ENCODE results near the gene COMMD3.
"Not testable (repeated sequence)": the region's sequence is repeated elsewhere in the genome, so short reads cannot be mapped to it uniquely, and the experiment has no call there.

COMMD3 gene

DNA sequence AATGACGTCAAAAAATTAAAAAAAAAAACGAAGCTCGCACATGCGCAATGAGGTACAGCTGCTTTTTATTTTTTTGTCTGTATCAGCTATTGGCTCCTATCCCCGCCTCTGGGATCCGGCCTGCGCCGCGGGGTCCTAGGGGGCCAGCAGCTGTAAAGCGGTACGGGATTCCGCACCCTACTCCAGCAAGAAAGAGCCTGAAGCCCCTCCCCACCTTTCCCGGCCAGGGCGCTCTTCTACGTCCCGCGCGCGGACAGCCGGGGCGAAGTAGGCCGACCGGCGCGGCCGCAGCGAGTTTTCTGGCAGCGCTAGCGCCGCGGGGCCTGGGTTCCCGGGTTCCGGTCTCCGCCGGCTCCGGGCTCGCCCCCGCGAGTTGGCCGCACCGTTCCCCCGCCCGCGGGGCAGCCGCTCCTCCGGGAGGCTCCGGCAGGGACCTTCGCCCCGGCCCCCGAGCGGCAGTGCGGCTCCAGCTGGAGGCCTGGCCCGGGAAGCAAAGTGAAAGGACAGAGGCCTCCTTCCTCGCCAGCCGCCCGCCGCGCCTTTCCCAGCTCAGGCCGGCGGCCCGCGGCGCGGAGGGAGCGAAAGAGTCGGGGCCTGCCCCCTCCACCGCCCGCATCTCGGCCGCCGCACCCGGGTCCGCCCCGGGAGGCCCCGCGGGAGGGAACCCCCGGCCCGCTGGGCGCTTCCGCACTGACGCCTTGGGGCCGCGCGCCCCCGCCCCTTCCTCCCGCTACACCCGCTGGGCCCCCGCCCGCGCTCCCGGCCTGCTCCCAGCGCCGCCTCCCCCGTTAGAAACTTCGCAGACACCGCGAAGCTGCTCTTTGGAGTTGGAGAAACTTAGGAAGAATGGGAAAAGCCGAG, 24.4 kb downstream of the COMMD3 start:
- DNase-seq: peak; percentile 72

- DNase-seq: no peak
Observed at GRCh38 chr10:22341190-22341925, 25.2 kb downstream of the COMMD3 start.

- DNase-seq: no peak
Observed at GRCh38 chr10:22341926-22342196, 25.7 kb downstream of the COMMD3 start.

GRCh38 chr10:22342421-22342820, 26.2 kb downstream of the COMMD3 start:
- no peak for DNase-seq

GRCh38 chr10:22343731-22344130, 27.5 kb downstream of the COMMD3 start:
- no peak for DNase-seq

- DNase-seq: no peak
Observed at GRCh38 chr10:22344249-22344648, 28.1 kb downstream of the COMMD3 start.

DNA sequence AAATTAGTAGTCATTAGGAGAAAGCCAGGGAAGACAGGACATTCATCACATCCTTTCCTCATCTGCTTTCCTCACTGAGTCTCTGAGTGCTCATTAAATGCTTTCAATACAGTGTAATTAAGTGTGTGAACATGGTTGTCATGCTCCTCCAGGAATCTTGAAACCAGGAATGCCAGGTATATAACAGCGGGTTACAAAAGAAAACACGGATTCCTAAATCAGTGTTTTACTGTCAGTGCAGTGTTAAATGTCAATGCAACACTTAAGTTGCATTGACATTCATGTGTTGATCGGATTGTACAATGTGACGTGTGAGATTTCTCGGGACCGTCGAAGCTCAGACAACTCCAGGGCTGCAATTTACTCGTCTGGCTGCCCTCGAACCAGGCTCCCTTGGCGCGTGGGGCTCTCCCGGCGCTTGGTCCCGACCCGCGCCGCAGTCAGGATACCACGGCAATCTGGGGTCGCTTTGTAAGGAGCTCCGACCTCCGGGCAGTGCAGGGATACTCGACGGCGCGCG, 28.7 kb downstream of the COMMD3 start:
- no peak for DNase-seq

DNA sequence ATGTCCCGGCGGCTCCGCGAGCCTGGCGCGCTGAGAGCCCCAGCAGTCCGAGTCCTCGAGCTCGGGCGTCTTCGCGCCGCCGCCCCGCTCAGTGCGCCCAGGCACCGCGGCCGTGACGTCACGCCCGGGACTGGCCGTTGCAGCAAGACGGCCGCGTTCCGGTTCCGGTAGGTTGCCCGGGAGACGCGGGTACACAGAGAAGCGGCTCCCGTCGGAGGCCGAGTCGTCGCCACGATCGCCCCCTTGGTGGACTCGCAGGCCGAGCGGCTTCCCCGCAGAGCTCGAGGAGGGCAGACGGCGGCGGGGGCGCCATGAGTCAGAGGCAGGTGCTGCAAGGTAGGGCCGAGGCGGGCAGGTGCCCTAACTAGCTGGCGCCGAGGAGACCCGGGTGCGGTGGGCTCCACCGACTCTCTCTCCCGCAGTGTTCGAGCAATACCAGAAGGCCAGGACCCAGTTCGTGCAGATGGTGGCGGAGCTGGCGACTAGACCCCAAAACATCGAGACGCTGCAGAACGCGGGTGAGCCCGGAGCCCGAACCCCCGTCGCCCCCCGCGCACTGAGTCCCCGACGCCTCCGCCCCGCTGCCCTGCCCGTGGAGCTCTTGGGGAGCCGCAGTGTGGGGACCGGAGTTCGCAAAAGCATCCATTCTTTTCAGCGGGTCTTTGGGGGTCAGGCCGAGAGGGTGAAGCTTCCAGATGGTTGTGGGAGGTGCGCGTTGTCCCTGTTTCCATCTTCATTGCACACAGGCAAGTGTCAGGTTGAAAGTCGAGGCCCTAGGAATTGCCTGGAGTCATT, 29.3 kb downstream of the COMMD3 start, which contains the start of gene SPAG6:
Gene SPAG6 (plus strand): TSS at position 196 of the 795 bp plus-strand sequence. CDS start 116 bp downstream, at position 312.
- peak; percentile 82 for DNase-seq

GRCh38 chr10:22346096-22346661, 30.0 kb downstream of the COMMD3 start:
- no peak for DNase-seq

DNA sequence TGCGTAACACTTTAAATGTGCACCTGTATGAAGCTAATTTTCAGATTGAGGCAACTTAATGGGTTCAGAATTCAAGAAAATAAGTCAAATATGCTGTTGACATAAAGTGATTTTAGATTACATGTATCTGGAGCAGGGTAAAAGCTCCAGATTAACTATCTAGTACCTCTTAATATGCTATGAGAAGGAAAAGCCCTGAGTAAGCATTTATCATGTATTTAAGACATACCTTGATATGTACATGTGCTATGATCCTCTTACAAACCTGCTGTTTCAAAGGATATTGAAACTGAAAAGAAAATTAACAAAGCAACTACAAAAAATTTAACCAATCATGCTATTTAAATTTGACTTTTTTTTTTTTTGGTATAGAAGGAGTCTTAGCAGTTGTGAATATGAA, 33.6 kb downstream of the COMMD3 start:
- DNase-seq: no peak

DNA sequence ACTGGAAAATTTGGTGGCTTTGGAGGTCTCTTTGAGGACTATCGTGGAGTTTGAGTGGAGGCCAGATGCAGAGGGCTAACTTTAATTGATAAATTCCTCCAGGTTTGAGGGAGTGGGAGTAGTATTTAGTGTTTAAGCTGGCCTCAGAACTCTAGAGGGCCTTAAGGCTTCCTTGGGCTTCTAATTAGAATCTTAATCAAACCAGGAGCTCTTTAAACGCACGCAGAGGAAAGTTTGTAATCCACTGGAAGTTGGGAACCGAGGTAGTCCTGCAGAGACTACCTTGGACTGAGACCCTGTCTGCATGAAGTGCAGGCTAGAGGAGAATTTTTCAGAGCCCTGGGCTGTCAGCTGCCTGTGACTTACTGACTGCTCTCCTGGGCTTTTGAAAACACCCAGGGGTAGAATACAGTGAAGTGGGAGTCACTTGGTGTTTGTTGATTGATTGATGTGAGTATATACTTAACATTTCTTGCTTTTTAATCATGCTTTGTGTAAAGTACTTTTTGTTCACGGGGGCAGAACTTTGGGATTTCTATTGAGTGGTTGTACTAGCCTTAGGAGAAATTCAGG, 35.0 kb downstream of the COMMD3 start:
- DNase-seq: no peak

DNA sequence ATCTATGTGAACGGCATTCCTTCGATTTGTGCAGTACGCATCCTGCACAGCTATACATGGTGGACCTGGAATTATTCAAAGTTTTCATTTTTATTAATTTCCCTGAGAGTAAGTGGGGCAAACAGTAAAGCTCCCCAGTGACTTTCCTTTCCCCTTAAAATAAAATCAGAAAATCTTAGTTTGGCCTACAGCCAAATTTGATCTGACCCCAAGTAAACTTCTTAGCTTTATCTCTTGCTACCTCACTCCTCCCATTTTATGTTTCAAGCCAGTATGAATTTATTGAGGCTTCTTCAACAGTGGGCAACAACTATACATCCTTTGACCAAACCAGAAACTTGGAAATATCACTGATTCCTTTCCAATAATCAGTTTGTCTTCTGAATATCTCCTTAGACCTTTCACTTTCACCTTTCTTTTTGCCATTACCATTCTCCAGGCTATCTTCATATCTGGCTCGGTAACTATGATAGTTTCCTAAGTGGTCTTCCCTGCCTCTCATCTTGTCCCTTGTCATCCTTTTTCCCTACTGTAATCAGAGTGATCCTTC, 40.2 kb downstream of the COMMD3 start:
- DNase-seq: no peak

GRCh38 chr10:22357770-22358169, 41.6 kb downstream of the COMMD3 start:
- not testable (repeated sequence) for DNase-seq

- DNase-seq: no peak
Observed at GRCh38 chr10:22363305-22363704, 47.1 kb downstream of the COMMD3 start.

- DNase-seq: no peak
Observed at GRCh38 chr10:22364407-22365140, 48.4 kb downstream of the COMMD3 start.

DNA sequence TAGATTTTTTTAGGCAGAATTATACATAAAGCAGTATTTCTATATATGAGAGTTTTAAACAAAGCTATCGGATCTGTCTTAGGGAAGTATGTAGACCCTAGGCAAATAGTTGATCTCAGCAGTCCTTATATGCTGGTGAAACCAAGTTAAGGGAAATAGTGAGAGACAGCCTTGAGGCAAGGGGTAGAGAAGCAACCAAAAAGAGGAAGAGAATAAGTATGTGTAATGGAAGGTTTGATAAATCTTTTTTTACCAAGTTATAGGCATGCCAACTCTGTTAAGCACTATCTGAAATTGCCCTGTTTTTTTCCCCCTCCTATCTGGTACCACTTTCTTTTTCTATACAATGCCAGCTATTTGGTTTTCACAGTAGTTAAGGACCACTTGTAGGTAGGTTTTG, 49.0 kb downstream of the COMMD3 start:
- no peak for DNase-seq

- DNase-seq: no peak
Observed at GRCh38 chr10:22365644-22366434, 49.7 kb downstream of the COMMD3 start.

GRCh38 chr10:22366435-22366703, 50.2 kb downstream of the COMMD3 start:
- no peak for DNase-seq

DNA sequence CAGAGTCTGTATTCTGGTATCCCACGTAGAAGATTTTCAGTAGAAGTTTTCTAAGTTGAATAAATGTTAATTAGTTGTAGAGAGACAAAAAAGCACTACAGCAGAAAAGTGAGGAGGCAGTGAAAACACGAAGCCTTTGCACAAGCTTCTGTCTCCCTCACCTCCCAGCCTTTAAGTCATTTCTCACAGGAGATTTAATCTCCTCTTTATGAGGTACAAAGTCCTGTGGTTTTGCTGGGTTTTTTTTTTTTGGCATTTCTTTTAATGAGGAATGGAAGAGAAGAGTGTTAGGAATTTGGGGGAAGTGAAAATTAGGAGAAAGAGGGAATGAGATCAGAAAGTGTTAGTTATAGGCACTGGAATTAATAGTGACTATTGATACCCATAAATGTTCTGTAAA, 50.6 kb downstream of the COMMD3 start:
- DNase-seq: no peak

DNA sequence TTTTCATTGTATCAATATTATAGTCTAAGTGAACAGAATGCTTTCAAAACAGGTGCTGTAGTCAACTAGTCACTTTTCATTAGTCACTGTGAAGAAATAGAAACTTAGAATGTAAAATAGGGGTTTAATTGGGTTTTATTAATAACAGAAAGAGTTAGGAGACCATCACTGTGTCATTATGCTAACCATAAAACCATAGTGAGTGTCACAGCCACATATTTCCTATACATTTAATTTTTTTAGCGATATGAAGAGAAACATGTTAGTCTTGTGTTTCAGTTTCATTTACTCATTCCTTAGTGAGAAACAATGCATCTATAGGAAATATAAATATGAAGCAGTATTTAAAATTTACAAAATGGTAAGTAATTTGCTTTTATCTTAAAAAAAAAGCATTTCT, 51.3 kb downstream of the COMMD3 start:
- DNase-seq: no peak

DNA sequence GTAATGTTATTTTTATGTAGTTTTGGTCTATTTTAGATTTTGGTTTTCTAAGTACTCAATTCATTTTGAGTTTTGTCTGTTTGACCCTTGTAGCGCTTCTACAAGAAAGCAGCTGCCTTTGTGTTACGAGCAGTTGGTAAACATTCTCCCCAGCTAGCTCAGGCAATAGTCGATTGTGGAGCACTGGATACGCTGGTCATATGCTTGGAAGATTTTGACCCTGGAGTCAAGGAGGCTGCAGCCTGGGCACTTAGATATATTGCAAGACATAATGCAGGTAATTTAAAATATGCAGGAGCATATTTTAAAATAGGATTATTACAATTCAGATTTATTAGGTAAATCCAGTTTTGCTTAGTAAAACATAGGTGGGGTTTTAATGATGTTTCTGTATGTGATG, 52.2 kb downstream of the COMMD3 start:
- no peak for DNase-seq
